GM18858 (cell line): ENCODE results near the gene GRB10.
"Not testable (repeated sequence)": the region's sequence is repeated elsewhere in the genome, so short reads cannot be mapped to it uniquely, and the experiment has no call there.

Experiments
- ATAC-seq: cut with Tn5 transposase; IDR thresholded peaks from one replicate; pipeline ENCODE4 v1.9.1; 2021; ENCODE audit not compliant: unreplicated experiment

Gene GRB10

GRCh38 chr7:50779427-50779826 lies 3.3 kb downstream of the GRB10 start:
- no peak for ATAC-seq

- no peak for ATAC-seq
These were observed 4.5 kb downstream of the GRB10 start for GRCh38 chr7:50778189-50778588.

- ATAC-seq, result no peak
These were observed 6.9 kb downstream of the GRB10 start for GRCh38 chr7:50775836-50776235.

- ATAC-seq, result no peak
These were observed 7.5 kb downstream of the GRB10 start for GRCh38 chr7:50775231-50775630.

GRCh38 chr7:50774319-50774718 lies 8.4 kb downstream of the GRB10 start:
- ATAC-seq, result no peak

GRCh38 chr7:50773071-50773470 lies 9.6 kb downstream of the GRB10 start:
- not testable (repeated sequence) for ATAC-seq

- no peak for ATAC-seq
These were observed 11.3 kb downstream of the GRB10 start for GRCh38 chr7:50771120-50772002.

GRCh38 chr7:50768485-50769474 lies 13.9 kb downstream of the GRB10 start:
- no peak for ATAC-seq

- no peak for ATAC-seq
These were observed 15.9 kb downstream of the GRB10 start for GRCh38 chr7:50766849-50767207.

GRCh38 chr7:50766106-50766848 lies 16.4 kb downstream of the GRB10 start:
- ATAC-seq, result no peak

- ATAC-seq, result no peak
These were observed 20.4 kb downstream of the GRB10 start for GRCh38 chr7:50762337-50762736.

GRCh38 chr7:50761713-50762112 lies 21.0 kb downstream of the GRB10 start:
- ATAC-seq, result no peak

- ATAC-seq, result no peak
These were observed 24.8 kb downstream of the GRB10 start for GRCh38 chr7:50757703-50758390.

GRCh38 chr7:50756180-50756579 lies 26.5 kb downstream of the GRB10 start:
- no peak for ATAC-seq

- ATAC-seq, result no peak
These were observed 28.0 kb downstream of the GRB10 start for GRCh38 chr7:50754684-50755083.

GRCh38 chr7:50754241-50754640 lies 28.5 kb downstream of the GRB10 start:
- ATAC-seq, result no peak

GRCh38 chr7:50752422-50752821 lies 30.3 kb downstream of the GRB10 start:
- ATAC-seq, result no peak

- ATAC-seq, result no peak
These were observed 31.6 kb downstream of the GRB10 start for GRCh38 chr7:50751146-50751545.

GRCh38 chr7:50749896-50750295 lies 32.8 kb downstream of the GRB10 start:
- no peak for ATAC-seq

GRCh38 chr7:50748472-50748871 lies 34.2 kb downstream of the GRB10 start:
- no peak for ATAC-seq
